ENCODE data around the gene ATP9A. TPM values are rescaled to one million over a fixed set of nuclear protein-coding genes. Genes with fewer than 3 reads are reported as not detected.

ATP9A gene
- total RNA-seq, 1 donor = 69.1 TPM

- H3K4me3 ChIP-seq (ENCODE audit: low read depth, low read length) = no peak overlapping the region
- TF ChIP-seq CTCF (IDR thresholded peaks at IDR 0.05; ENCODE audit: insufficient read depth, low read length) = no peak
- no peak for DNase-seq (ENCODE audit: low read depth)
Observed at GRCh38 chr20:51810155-51811041, 42.2 kb upstream of the ATP9A start.

DNA sequence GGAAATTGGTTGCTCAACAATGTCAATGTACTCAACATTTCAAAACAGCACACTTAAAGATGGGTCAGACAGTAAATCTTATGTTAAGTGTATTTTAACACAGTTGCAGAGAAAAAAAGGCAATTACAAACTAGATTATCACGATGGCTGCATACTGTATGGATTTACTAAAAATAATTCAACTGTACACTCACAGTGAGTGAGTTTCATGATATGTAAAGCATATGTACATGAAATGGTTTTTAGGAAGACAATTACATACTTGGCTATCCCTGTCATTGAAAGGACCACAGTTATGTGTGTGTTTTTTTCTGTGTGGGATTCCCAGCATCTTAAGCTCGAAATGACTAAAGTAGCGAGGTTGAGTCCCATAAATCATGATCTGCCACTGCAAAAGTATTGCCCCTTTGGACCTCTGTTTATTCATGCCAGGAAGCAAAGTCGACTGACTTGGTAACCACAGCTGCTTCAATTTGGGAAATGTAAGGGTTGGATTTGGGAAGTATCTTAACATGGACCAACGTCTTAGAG, 39.6 kb upstream of the ATP9A start:
- TF ChIP-seq CTCF (IDR thresholded peaks at IDR 0.05; ENCODE audit: insufficient read depth, low read length) = no peak
- no peak for DNase-seq (ENCODE audit: low read depth)
- no peak overlapping the region for H3K4me3 ChIP-seq (ENCODE audit: low read depth, low read length)

GRCh38 chr20:51804754-51805153, 36.6 kb upstream of the ATP9A start:
- DNase-seq (ENCODE audit: low read depth) = no peak
- no peak for TF ChIP-seq CTCF (IDR thresholded peaks at IDR 0.05; ENCODE audit: insufficient read depth, low read length)
- no peak overlapping the region for H3K4me3 ChIP-seq (ENCODE audit: low read depth, low read length)

- no peak overlapping the region for H3K4me3 ChIP-seq (ENCODE audit: low read depth, low read length)
- no peak for TF ChIP-seq CTCF (IDR thresholded peaks at IDR 0.05; ENCODE audit: insufficient read depth, low read length)
- peak; percentile 30 for DNase-seq (ENCODE audit: low read depth)
Observed at GRCh38 chr20:51803148-51803854, 35.1 kb upstream of the ATP9A start.

- peak within 1 kb of the TSS; percentile 58 for H3K4me3 ChIP-seq (ENCODE audit: low read depth, low read length)
- DNase-seq (ENCODE audit: low read depth) = peak; percentile 8
- no peak for TF ChIP-seq CTCF (IDR thresholded peaks at IDR 0.05; ENCODE audit: insufficient read depth, low read length)
Observed at GRCh38 chr20:51802170-51802751, 34.1 kb upstream of the ATP9A start, which contains the start of gene SALL4. Gene SALL4 (minus strand): TSS chr20:51802521. CDS start chr20:51802408, 113 bp downstream.

- TF ChIP-seq CTCF (IDR thresholded peaks at IDR 0.05; ENCODE audit: insufficient read depth, low read length) = no peak
- no peak for DNase-seq (ENCODE audit: low read depth)
- peak overlapping the region; percentile 58 for H3K4me3 ChIP-seq (ENCODE audit: low read depth, low read length)
Observed at GRCh38 chr20:51801823-51802123, 33.6 kb upstream of the ATP9A start.
